Activated naive CD8-positive, alpha-beta T cell (primary cell): Measurements from ENCODE around the gene PRKCD.

ENCODE experiments used
- H3K27ac Mint-ChIP-seq: one replicate; pipeline ENCODE4 v1.8.0; 2021; ENCODE audit warnings: mixed read lengths
- H3K27me3 Mint-ChIP-seq: one replicate; pipeline ENCODE4 v1.8.0; 2021; ENCODE audit warnings: mixed read lengths
- H3K36me3 Mint-ChIP-seq: one replicate; pipeline ENCODE4 v1.8.0; 2021; ENCODE audit warnings: mixed read lengths
- H3K4me1 Mint-ChIP-seq: one replicate; pipeline ENCODE4 v1.8.0; 2021; ENCODE audit warnings: low read depth, mixed read lengths
- H3K4me3 Mint-ChIP-seq: one replicate; pipeline ENCODE4 v1.8.0; 2021; ENCODE audit warnings: mild to moderate bottlenecking, mixed read lengths
- H3K9me3 Mint-ChIP-seq: one replicate; pipeline ENCODE4 v1.8.0; 2021; ENCODE audit warnings: low read depth, mixed read lengths

The PRKCD gene

GRCh38 chr3:53219895-53220483 lies 59.0 kb downstream of the PRKCD start:
- Mint-ChIP-seq H3K27me3 (no peaks in the 10 kb centered on the region), H3K36me3 (no peaks in the 10 kb centered on the region), H3K4me1 (no peaks in the 10 kb centered on the region), H3K4me3 (no peak overlapping the region), H3K9me3 (no peaks in the 10 kb centered on the region), H3K27ac (no peak overlapping the region)

DNA sequence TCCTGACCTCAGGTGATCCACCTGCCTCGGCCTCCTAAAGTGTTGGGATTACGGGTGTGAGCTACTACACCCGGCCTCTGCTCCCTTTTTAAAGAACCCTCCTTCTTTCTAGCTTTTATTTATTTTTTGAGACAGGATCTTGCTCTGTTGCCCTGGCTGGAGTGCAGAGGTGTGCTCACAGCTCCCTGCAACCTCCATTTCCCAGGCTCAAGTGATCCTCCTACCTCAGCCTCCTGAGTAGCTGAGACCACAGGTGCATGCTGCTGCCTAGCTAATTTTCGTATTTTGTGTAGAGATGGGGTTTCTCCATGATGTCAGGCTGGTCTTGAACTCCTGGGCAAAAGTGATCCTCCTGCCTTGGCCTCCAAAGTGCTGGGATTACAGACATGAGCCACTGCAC lies 60.3 kb downstream of the PRKCD start:
- H3K4me3 Mint-ChIP-seq, result no peak overlapping the region
- H3K27me3 Mint-ChIP-seq, result no peaks in the 10 kb centered on the region
- H3K9me3 Mint-ChIP-seq, result no peaks in the 10 kb centered on the region
- H3K4me1 Mint-ChIP-seq, result no peaks in the 10 kb centered on the region
- H3K27ac Mint-ChIP-seq, result no peak overlapping the region
- no peaks in the 10 kb centered on the region for H3K36me3 Mint-ChIP-seq

DNA sequence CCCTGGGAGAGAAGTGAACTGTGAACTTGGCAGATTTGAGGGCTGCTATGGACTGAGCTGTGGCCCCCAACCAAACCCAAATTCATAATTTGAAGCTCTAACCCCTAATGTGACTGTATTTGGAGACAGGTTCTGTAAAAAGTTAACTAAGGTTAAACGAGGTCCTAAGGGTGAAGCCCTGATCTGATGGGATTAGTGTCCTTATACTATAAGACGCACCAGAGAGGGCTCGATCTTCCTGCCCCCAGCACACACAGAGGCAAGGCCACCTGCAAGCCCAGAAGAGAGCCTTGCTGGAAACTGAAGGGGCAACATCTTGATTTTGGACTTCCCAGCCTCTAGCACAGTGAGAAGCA lies 60.8 kb downstream of the PRKCD start:
- no peaks in the 10 kb centered on the region for H3K36me3 Mint-ChIP-seq

DNA sequence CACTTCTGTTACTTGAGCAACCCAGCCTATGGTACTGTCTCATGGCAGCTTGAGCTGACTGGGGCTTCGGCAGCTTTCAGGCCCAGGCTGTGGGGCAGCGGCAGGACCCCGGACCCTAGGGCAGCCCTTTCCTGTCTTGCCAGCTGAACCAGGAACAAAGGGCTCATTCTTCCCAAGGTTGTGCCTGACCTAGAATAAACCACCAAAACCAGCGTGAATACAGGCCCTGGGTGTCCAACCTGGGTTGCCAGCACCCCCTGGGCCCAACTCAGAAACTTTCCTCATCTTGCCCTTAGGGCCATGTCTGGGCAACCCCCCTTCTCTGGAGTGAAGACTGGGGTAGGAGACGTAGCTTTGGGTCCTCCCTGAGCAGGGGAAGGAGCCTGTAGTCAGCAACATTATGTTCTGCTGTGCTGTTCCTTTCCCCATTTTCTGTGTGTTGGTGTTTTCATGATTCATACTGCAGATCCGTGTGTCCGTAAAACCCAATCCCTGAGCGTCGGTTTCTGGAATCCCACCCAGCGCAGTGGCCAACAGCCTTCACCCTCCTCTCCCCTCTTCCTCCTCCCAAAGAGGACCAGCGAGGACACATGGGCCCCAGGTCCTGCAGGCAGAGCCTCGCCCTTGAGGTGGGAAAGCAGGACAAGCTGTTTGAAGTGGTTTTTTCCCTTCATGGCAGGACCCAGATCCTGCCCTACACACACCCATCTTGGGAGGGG lies 61.3 kb downstream of the PRKCD start:
- Mint-ChIP-seq H3K4me1 (no peaks in the 10 kb centered on the region), H3K9me3 (no peaks in the 10 kb centered on the region), H3K27me3 (no peaks in the 10 kb centered on the region), H3K27ac (peak overlapping the region; percentile 50), H3K36me3 (no peaks in the 10 kb centered on the region), H3K4me3 (no peak overlapping the region)

More for the DNA sequence above, 60.8 kb downstream of the PRKCD start:
- Mint-ChIP-seq H3K27me3 (no peaks in the 10 kb centered on the region), H3K4me1 (no peaks in the 10 kb centered on the region), H3K9me3 (no peaks in the 10 kb centered on the region), H3K4me3 (no peak overlapping the region), H3K27ac (no peak overlapping the region)

- H3K36me3 Mint-ChIP-seq, result no peaks in the 10 kb centered on the region
- H3K27ac Mint-ChIP-seq, result peak overlapping the region; percentile 41
- H3K27me3 Mint-ChIP-seq, result no peaks in the 10 kb centered on the region
- no peak overlapping the region for H3K4me3 Mint-ChIP-seq
- no peaks in the 10 kb centered on the region for H3K4me1 Mint-ChIP-seq
- H3K9me3 Mint-ChIP-seq, result no peaks in the 10 kb centered on the region
Measured at GRCh38 chr3:53223025-53223424, 62.0 kb downstream of the PRKCD start.

- H3K27me3 Mint-ChIP-seq, result no peaks in the 10 kb centered on the region
- no peak overlapping the region for H3K27ac Mint-ChIP-seq
- no peak overlapping the region for H3K4me3 Mint-ChIP-seq
- no peaks in the 10 kb centered on the region for H3K9me3 Mint-ChIP-seq
- no peaks in the 10 kb centered on the region for H3K36me3 Mint-ChIP-seq
- no peaks in the 10 kb centered on the region for H3K4me1 Mint-ChIP-seq
Measured at GRCh38 chr3:53223541-53223966, 62.5 kb downstream of the PRKCD start.

DNA sequence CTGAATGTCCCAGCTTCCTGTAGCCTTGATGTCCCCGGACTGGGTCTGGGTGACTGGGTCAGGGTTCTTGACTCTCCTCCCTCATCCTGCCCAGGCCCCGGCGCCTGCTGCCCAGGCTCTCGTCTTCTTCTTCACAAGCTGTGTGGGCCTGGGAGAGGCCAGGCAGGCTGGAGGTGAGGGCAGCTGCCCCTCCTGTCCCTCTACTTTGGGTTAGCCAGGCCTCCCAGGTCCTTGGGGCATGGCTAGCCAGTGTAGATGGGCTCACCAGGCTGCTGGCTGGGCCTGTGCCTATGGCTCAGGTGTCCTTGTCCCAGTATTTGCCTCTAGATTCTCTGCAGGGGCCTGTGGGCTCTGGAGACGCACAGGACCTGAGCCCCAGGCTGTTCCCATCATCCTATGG lies 63.0 kb downstream of the PRKCD start:
- no peaks in the 10 kb centered on the region for H3K27me3 Mint-ChIP-seq
- no peaks in the 10 kb centered on the region for H3K36me3 Mint-ChIP-seq
- no peaks in the 10 kb centered on the region for H3K4me1 Mint-ChIP-seq
- no peak overlapping the region for H3K27ac Mint-ChIP-seq
- no peaks in the 10 kb centered on the region for H3K9me3 Mint-ChIP-seq
- H3K4me3 Mint-ChIP-seq, result no peak overlapping the region

DNA sequence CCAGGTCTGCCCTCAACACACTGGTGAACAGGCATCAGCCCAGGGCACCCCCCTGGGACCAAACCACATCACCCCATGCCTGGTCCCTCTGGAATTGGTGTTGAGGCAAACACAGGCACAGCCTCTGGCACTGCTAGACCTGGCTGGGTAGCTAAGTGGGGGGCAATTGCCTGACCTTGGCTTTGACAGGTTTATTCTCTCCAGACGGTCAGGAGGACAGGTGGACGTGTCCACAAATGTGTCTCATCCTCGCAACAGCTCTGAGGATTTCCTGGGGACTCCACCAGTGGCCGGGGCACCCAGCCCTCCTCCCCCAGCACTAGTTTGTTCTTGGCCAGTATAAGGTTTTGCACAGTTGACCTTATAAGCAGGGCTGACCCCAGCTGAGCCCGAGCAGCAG lies 63.5 kb downstream of the PRKCD start:
- no peaks in the 10 kb centered on the region for H3K4me1 Mint-ChIP-seq
- no peaks in the 10 kb centered on the region for H3K36me3 Mint-ChIP-seq
- H3K4me3 Mint-ChIP-seq, result no peak overlapping the region
- H3K27ac Mint-ChIP-seq, result no peak overlapping the region
- H3K9me3 Mint-ChIP-seq, result no peaks in the 10 kb centered on the region
- H3K27me3 Mint-ChIP-seq, result no peaks in the 10 kb centered on the region

DNA sequence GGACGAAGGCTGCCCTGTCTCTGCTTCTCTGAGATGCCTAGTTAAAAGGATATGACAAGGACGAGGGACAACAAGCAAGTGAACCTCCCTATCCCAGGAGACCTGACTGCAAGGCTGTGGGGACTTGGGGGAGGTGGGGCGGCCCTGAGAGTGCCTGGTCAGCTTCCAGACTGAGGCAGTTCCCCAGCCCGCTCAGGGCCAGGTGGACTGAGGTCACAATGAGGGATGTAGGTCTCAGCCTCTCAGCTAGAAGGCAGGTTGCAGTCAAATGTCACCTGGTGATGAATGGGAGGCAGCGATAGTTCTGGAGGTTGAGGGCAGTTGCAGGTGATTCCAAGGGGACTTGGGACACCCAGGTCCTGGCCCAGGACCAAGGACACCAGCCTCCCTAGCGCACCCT lies 64.2 kb downstream of the PRKCD start:
- no peaks in the 10 kb centered on the region for H3K36me3 Mint-ChIP-seq
- H3K9me3 Mint-ChIP-seq, result no peaks in the 10 kb centered on the region
- no peaks in the 10 kb centered on the region for H3K4me1 Mint-ChIP-seq
- H3K27ac Mint-ChIP-seq, result no peak overlapping the region
- no peak overlapping the region for H3K4me3 Mint-ChIP-seq
- H3K27me3 Mint-ChIP-seq, result no peaks in the 10 kb centered on the region

- H3K27me3 Mint-ChIP-seq, result no peaks in the 10 kb centered on the region
- no peak overlapping the region for H3K27ac Mint-ChIP-seq
- H3K36me3 Mint-ChIP-seq, result no peaks in the 10 kb centered on the region
- H3K4me3 Mint-ChIP-seq, result no peak overlapping the region
- H3K9me3 Mint-ChIP-seq, result no peaks in the 10 kb centered on the region
- H3K4me1 Mint-ChIP-seq, result no peaks in the 10 kb centered on the region
Measured at GRCh38 chr3:53225651-53226050, 64.6 kb downstream of the PRKCD start.

- Mint-ChIP-seq H3K4me1 (no peaks in the 10 kb centered on the region), H3K27me3 (no peaks in the 10 kb centered on the region), H3K9me3 (no peaks in the 10 kb centered on the region), H3K27ac (no peak overlapping the region), H3K36me3 (no peaks in the 10 kb centered on the region), H3K4me3 (no peak overlapping the region)
Measured at GRCh38 chr3:53226142-53226840, 65.3 kb downstream of the PRKCD start.

DNA sequence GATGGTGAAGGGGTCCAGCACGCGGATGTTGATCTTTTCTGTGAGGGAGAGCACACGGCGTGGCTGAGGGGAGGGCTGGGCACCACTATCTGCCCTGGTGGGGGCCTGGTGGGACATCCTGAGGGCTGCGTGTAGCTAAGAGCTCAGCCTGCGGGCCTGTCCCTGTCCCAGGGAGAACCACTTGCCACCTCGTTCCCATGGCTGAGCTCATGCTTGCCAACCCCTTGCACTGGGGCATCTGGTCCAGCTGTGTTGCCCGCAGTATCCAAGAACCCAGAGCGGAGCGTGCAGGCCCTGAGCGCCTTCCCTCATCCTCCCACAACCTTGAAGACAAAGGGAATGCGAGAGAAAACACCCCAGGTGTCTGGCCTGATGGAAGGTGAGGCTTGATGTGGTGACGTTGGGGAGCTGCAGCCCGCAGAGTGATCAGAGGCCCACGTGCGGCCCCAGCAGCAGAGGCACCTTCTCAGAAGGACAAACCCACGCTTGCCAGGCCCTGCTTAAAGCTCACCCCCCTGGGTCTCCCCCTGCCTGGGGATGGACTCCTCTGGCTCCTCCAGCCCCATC lies 65.9 kb downstream of the PRKCD start:
- Mint-ChIP-seq H3K4me1 (no peaks in the 10 kb centered on the region), H3K27ac (no peak overlapping the region), H3K27me3 (no peaks in the 10 kb centered on the region), H3K36me3 (no peaks in the 10 kb centered on the region), H3K9me3 (no peaks in the 10 kb centered on the region), H3K4me3 (no peak overlapping the region)

DNA sequence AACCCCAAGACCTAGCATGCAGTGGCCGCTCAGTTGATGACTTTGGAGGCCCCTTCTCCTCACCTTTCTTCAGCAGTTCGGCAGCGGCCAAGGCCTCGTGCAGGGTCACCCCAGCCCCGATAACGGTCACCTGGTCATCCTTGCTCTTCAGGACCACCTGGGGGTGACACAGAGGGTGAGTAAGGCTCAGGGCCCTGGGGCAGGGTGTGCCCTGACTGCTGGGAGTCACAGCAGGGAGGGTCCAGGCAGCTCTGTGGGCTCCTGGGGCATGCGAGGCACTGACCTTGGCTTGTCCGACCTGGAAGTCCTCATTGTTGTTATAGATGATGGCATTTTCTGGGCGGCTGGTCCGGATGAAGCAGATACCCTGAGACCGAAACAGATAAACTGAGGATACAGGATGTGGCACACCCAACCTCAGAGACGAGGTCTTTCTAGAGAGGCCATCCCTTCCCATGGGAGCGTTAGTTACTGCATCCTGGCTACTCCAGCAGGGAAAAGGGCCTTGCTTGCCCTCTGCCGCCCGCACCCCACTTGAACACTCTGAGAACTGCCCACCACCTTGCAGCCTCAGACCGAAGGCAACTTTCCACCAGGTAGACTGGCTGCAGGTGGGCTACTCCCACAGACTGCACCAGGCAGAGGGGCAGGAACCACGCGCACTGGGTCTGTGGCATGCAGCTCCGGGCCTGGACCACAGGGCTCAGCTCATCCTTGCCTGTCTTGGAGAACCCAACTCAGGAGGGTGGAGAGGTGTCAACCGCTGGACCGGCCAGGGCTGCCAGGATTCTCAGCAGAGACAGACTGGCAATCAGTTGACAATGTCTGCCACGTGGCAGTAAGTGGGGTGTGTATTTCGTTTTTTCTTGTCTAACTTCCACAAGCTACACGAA lies 67.2 kb downstream of the PRKCD start:
- Mint-ChIP-seq H3K9me3 (no peaks in the 10 kb centered on the region), H3K27me3 (no peaks in the 10 kb centered on the region), H3K4me3 (no peak overlapping the region), H3K27ac (no peak overlapping the region), H3K36me3 (no peaks in the 10 kb centered on the region), H3K4me1 (no peaks in the 10 kb centered on the region)

- Mint-ChIP-seq H3K9me3 (no peaks in the 10 kb centered on the region), H3K36me3 (peaks cover 2% of the 10 kb centered on the region), H3K4me1 (no peaks in the 10 kb centered on the region), H3K4me3 (no peak overlapping the region), H3K27me3 (no peaks in the 10 kb centered on the region), H3K27ac (peak overlapping the region; percentile 10)
Measured at GRCh38 chr3:53229171-53229570, 68.2 kb downstream of the PRKCD start.

- H3K9me3 Mint-ChIP-seq, result no peaks in the 10 kb centered on the region
- H3K27ac Mint-ChIP-seq, result peak overlapping the region; percentile 10
- no peaks in the 10 kb centered on the region for H3K4me1 Mint-ChIP-seq
- H3K27me3 Mint-ChIP-seq, result no peaks in the 10 kb centered on the region
- peaks cover 2% of the 10 kb centered on the region for H3K36me3 Mint-ChIP-seq
- no peak overlapping the region for H3K4me3 Mint-ChIP-seq
Measured at GRCh38 chr3:53229606-53230005, 68.6 kb downstream of the PRKCD start.
